ENCODE results near the gene TAOK1. TPM values are rescaled to one million over a fixed set of nuclear protein-coding genes. Genes with fewer than 3 reads are reported as not detected.
"Not testable (repeated sequence)": the region's sequence is repeated elsewhere in the genome, so short reads cannot be mapped to it uniquely, and the experiment has no call there.

Gene TAOK1
- total and polyA plus RNA-seq, 2 donors (not counting 1 experiment from before 2014, with no cell fraction given) = 9.8 to 80.7 TPM

DNA sequence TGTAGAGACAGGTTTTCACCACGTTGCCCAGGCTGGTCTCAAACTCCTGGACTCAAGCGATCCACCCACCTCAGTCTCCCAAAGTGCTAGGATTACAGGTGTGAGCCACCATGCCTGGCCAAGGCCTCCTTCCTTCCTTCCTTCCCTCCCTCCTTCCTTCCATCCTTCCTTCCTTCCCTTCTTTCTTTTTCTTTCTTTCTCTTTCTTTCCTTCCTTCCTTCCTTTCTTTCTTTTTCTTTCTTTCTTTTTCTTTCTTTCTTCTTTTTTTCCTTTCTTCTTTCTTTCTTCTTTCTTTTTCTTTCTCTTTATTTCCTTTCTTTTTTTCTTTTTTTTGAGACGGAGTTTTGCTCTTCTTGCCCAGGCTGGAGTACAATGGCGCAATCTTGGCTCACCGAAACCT is 168.0 kb downstream of the TAOK1 start:
- intact Hi-C loops (cut with micrococcal nuclease); ATAC-seq (ENCODE audit: low read depth); H3K9ac ChIP-seq (ENCODE audit: low read length); H3K27me3 Mint-ChIP-seq; H3K9me3 ChIP-seq (ENCODE audit: control extremely low read depth in 1 of 3, control insufficient read depth in 2 of 3, insufficient read depth in 1 of 3, low read length in 2 of 3); H4K20me1 ChIP-seq (ENCODE audit: control insufficient read depth, insufficient read depth, low read length, poor library complexity, severe bottlenecking); H3K9me3 Mint-ChIP-seq (ENCODE audit: insufficient read depth); H2AFZ ChIP-seq (ENCODE audit: insufficient read depth, low read depth, low read length, poor library complexity, severe bottlenecking); H3K27me3 ChIP-seq (replicated peaks in 1 of 4; ENCODE audit: control extremely low read depth in 1 of 4, control insufficient read depth in 3 of 4, insufficient read depth in 4 of 4, low read length in 3 of 4); H3K36me3 ChIP-seq (replicated peaks in 1 of 2; ENCODE audit: control extremely low read depth in 1 of 2, control insufficient read depth in 1 of 2, extremely low read depth in 1 of 2, insufficient read depth in 2 of 2, low read length in 1 of 2); H3K4me3 ChIP-seq (ENCODE audit: control extremely low read depth in 1 of 5, extremely low read depth in 1 of 5, insufficient read depth in 1 of 5, low read depth in 2 of 5, low read length in 4 of 5); DNase-seq: not testable (repeated sequence)
- ChIA-PET CTCF (interaction anchor here (0.7 to 7.9 kb wide), 3 partner anchors 9 to 21 kb away, joined by 3 to 39 read pairs (median 4); partner anchors contain the start of gene ABHD15), POLR2A (interaction anchor here (0.6 to 3.7 kb wide), 3 partner anchors 10 to 226 kb away, joined by 4 to 12 read pairs (median 5); partner anchors contain the start of genes ABHD15 and TP53I13)
- Histone ChIP-seq H3K4me2 (replicated peaks; ENCODE audit: low read depth, low read length, poor library complexity, severe bottlenecking) (peak overlapping the region; percentile 52), H3K27ac (ENCODE audit: low read length in 2 of 2) (peak overlapping the region; percentile 44 to 48), H3K79me2 (ENCODE audit: control insufficient read depth, insufficient read depth, low read length) (peaks cover 12% of the 10 kb centered on the region), H3K4me1 (ENCODE audit: control insufficient read depth in 2 of 2, insufficient read depth in 2 of 2, low read length in 2 of 2) (peaks cover 62 to 66% of the 10 kb centered on the region in 2 donors)
- peak overlapping the region; percentile 64 for H3K4me3 Mint-ChIP-seq
- peak overlapping the region; percentile 86 for H3K27ac Mint-ChIP-seq
- WGBS (ENCODE audit: insufficient coverage) = 74% methylated on average over 2 of the region's 5 CpGs
- peaks cover 62% of the 10 kb centered on the region for H3K4me1 Mint-ChIP-seq

- DNase-seq (peak; percentile 31), ATAC-seq (ENCODE audit: low read depth) (no peak)
- Histone ChIP-seq H2AFZ (ENCODE audit: insufficient read depth, low read depth, low read length, poor library complexity, severe bottlenecking) (no peak overlapping the region), H3K4me1 (ENCODE audit: control insufficient read depth in 2 of 2, insufficient read depth in 2 of 2, low read length in 2 of 2) (peaks cover 71 to 81% of the 10 kb centered on the region in 2 donors), H4K20me1 (ENCODE audit: control insufficient read depth, insufficient read depth, low read length, poor library complexity, severe bottlenecking) (no peaks in the 10 kb centered on the region), H3K4me3 (ENCODE audit: control extremely low read depth in 1 of 5, extremely low read depth in 1 of 5, insufficient read depth in 1 of 5, low read depth in 2 of 5, low read length in 4 of 5) (peak overlapping the region in 1 of 5 experiments; percentile 34), H3K36me3 (replicated peaks in 1 of 2; ENCODE audit: control extremely low read depth in 1 of 2, control insufficient read depth in 1 of 2, extremely low read depth in 1 of 2, insufficient read depth in 2 of 2, low read length in 1 of 2) (peaks cover 0 to 9% of the 10 kb centered on the region in 2 experiments), H3K79me2 (ENCODE audit: control insufficient read depth, insufficient read depth, low read length) (peaks cover 20% of the 10 kb centered on the region), H3K27me3 (replicated peaks in 1 of 4; ENCODE audit: control extremely low read depth in 1 of 4, control insufficient read depth in 3 of 4, insufficient read depth in 4 of 4, low read length in 3 of 4) (no peaks in the 10 kb centered on the region), H3K4me2 (replicated peaks; ENCODE audit: low read depth, low read length, poor library complexity, severe bottlenecking) (peak overlapping the region; percentile 67), H3K9ac (ENCODE audit: low read length) (no peak overlapping the region), H3K27ac (ENCODE audit: low read length in 2 of 2) (peak overlapping the region; percentile 40 to 74), H3K9me3 (ENCODE audit: control extremely low read depth in 1 of 3, control insufficient read depth in 2 of 3, insufficient read depth in 1 of 3, low read length in 2 of 3) (no peaks in the 10 kb centered on the region)
- ChIA-PET CTCF (interaction anchor here (1.1 to 7.9 kb wide), 10 partner anchors 12 to 189 kb away, joined by 3 to 39 read pairs (median 4); no protein-coding TSS in a partner anchor), POLR2A (interaction anchor here (0.6 to 0.9 kb wide), 3 partner anchors 10 to 159 kb away, joined by 3 to 6 read pairs (median 5); no protein-coding TSS in a partner anchor)
- Mint-ChIP-seq H3K9me3 (ENCODE audit: insufficient read depth) (no peaks in the 10 kb centered on the region), H3K4me1 (peaks cover 71% of the 10 kb centered on the region), H3K27ac (peak overlapping the region; percentile 34), H3K27me3 (no peaks in the 10 kb centered on the region), H3K4me3 (peak overlapping the region; percentile 53)
- WGBS (ENCODE audit: insufficient coverage) = no CpG with 5 or more reads among the region's 2 CpGs
- TF ChIP-seq, protein P1, sequence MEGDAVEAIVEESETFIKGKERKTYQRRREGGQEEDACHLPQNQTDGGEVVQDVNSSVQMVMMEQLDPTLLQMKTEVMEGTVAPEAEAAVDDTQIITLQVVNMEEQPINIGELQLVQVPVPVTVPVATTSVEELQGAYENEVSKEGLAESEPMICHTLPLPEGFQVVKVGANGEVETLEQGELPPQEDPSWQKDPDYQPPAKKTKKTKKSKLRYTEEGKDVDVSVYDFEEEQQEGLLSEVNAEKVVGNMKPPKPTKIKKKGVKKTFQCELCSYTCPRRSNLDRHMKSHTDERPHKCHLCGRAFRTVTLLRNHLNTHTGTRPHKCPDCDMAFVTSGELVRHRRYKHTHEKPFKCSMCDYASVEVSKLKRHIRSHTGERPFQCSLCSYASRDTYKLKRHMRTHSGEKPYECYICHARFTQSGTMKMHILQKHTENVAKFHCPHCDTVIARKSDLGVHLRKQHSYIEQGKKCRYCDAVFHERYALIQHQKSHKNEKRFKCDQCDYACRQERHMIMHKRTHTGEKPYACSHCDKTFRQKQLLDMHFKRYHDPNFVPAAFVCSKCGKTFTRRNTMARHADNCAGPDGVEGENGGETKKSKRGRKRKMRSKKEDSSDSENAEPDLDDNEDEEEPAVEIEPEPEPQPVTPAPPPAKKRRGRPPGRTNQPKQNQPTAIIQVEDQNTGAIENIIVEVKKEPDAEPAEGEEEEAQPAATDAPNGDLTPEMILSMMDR (IDR thresholded peaks at IDR 0.05) = no peak
- TF ChIP-seq EZH2 (IDR thresholded peaks at IDR 0.05; ENCODE audit: borderline replicate concordance, insufficient read depth, low read depth, low read length, poor library complexity, severe bottlenecking) = no peak
- intact Hi-C loops (cut with micrococcal nuclease) = loop anchor here (2.0 to 10.0 kb wide), 4 partner anchors 23 to 915 kb away; partner anchors contain the start of genes BLTP2 and PHF12
Measured at GRCh38 chr17:29559640-29560039, 169.5 kb downstream of the TAOK1 start.

Measured in B cell (primary cell).